ENCODE results near the gene CARNS1. TPM values are rescaled to one million over a fixed set of nuclear protein-coding genes. Genes with fewer than 3 reads are reported as not detected.
A peak's percentile ranks its signal among the peaks of the same experiment; 100 is the strongest.

The CARNS1 gene
- total and polyA plus RNA-seq, 9 of the 15 experiments (the other 6 are each of a cell fraction or from before 2014, with no cell fraction given), result 0.01 to 0.18 (median 0.06) TPM; not detected in 3

DNA sequence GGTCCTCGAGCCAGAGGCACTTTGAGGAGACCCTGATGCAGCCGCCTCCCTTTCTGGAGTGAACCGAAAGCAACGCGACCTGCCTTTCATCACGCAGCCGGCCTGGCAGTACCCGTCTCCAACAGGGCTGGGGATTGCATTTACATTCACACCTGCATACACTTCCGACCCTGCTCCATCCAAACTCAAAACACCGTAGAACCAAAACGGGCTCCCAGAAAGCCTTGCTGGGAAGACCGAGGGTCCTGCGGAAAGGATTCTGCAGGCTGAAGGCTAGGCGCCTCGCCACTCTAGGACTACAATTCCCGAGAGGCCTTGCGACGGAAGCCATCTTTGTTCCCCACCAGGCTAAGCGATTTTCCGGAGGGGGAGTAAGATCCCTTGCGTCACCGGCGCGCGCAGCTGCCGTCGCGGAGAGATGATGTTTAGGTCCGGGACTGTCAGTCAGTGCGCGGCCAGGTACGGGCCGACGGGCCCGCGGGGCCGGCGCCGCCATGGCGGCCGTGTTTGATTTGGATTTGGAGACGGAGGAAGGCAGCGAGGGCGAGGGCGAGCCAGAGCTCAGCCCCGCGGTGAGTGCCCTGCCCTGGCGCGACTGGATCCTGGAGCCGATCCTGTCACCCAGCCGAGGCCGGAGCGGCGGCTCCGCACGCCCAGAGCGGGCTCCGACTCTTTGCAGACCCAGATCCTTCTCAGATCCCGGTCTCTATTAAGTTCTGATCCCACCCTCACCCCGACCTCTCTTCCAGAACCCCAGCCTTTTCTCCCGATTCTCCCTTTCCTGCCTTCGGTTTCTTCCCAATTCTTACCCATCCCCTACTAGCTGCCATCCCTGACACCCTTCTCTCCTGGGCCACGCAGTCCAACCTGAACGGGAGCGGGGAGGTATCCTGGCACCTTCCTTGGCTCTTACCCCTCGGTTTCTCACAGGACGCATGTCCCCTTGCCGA, 12.8 kb downstream of the CARNS1 start, which contains the start of gene RPS6KB2 (continued):
- TF ChIP-seq, protein P1, sequence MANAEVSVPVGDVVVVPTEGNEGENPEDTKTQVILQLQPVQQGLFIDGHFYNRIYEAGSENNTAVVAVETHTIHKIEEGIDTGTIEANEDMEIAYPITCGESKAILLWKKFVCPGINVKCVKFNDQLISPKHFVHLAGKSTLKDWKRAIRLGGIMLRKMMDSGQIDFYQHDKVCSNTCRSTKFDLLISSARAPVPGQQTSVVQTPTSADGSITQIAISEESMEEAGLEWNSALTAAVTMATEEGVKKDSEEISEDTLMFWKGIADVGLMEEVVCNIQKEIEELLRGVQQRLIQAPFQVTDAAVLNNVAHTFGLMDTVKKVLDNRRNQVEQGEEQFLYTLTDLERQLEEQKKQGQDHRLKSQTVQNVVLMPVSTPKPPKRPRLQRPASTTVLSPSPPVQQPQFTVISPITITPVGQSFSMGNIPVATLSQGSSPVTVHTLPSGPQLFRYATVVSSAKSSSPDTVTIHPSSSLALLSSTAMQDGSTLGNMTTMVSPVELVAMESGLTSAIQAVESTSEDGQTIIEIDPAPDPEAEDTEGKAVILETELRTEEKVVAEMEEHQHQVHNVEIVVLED (CRISPR knock-in tag; IDR thresholded peaks at IDR 0.05), result peak; percentile 75
- TF ChIP-seq ZNF41 (CRISPR knock-in tag; conservative IDR thresholded peaks at IDR 0.05) (no peak; the same call in 1 of the 2 replicates), TEAD4 (IDR thresholded peaks at IDR 0.05; ENCODE audit: low read length) (no peak), TEAD4 (CRISPR knock-in tag; IDR thresholded peaks at IDR 0.05; ENCODE audit: borderline replicate concordance) (no peak), CREB5 (CRISPR knock-in tag; IDR thresholded peaks at IDR 0.05) (no peak), POLR2H (tag; IDR thresholded peaks at IDR 0.05; ENCODE audit: low read depth) (no peak), CREB3 (tag; conservative IDR thresholded peaks at IDR 0.05; ENCODE audit: low read depth) (no peak), HDAC2 (IDR thresholded peaks at IDR 0.05) (no peak), ZNF282 (CRISPR knock-in tag; IDR thresholded peaks at IDR 0.05) (0 out of 2 replicates have a peak, but pooled peaks have one; percentile 20), CHAMP1 (IDR thresholded peaks at IDR 0.05) (no peak), TARDBP (IDR thresholded peaks at IDR 0.05) (no peak)
- TF ChIP-seq, protein P2, sequence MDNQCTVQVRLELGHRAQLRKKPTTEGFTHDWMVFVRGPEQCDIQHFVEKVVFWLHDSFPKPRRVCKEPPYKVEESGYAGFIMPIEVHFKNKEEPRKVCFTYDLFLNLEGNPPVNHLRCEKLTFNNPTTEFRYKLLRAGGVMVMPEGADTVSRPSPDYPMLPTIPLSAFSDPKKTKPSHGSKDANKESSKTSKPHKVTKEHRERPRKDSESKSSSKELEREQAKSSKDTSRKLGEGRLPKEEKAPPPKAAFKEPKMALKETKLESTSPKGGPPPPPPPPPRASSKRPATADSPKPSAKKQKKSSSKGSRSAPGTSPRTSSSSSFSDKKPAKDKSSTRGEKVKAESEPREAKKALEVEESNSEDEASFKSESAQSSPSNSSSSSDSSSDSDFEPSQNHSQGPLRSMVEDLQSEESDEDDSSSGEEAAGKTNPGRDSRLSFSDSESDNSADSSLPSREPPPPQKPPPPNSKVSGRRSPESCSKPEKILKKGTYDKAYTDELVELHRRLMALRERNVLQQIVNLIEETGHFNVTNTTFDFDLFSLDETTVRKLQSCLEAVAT (IDR thresholded peaks at IDR 0.05), result peak; percentile 54 to 90; a peak in 1 of 4 replicates
- TF ChIP-seq, protein P3, sequence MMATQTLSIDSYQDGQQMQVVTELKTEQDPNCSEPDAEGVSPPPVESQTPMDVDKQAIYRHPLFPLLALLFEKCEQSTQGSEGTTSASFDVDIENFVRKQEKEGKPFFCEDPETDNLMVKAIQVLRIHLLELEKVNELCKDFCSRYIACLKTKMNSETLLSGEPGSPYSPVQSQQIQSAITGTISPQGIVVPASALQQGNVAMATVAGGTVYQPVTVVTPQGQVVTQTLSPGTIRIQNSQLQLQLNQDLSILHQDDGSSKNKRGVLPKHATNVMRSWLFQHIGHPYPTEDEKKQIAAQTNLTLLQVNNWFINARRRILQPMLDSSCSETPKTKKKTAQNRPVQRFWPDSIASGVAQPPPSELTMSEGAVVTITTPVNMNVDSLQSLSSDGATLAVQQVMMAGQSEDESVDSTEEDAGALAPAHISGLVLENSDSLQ (IDR thresholded peaks at IDR 0.05), result peak; percentile 97

Data from K562 (cell line).